K562 (cell line): ENCODE results near the gene DNAAF1. TPM values are rescaled to one million over a fixed set of nuclear protein-coding genes. Genes with fewer than 3 reads are reported as not detected.

Experiments used
- ATAC-seq: fragments of 200-7000 bp; cut with Tn5 transposase; 3 replicates; pipeline ENCODE4 v1.9.1; 2020; ENCODE audit warnings: moderate library complexity
- BruUV-seq: library from RNA; stranded (reverse); fragments of 400-500 nt; replicated peaks from 2 replicates; lab custom pipeline; 2021; lab: Mats Ljungman, UMichigan
- CTCF ChIA-PET: fragments of 300-600 bp; formaldehyde crosslinking; extraction: SDS; loops from one replicate; lab custom pipeline; 2021; ENCODE audit warnings: low intra/inter-chr PET ratio; lab: Yijun Ruan, JAX
- POLR2A ChIA-PET: fragments of 300-600, 350-650 bp; sonication (Branson Sonifier 250); formaldehyde crosslinking; extraction: SDS; loops from one replicate; lab custom pipeline; 2021; ENCODE audit warnings: antibody characterized with exemption, inconsistent platforms; lab: Yijun Ruan, JAX
- DNase-seq, 4 experiments: peaks; one replicate each; pipeline versions ENCODE4 v3.0.0 to v3.0.0-alpha.2; 2011 to 2018; ENCODE audit warnings: low spot score in 3 of 4, mixed read lengths in 3 of 4; ENCODE audit errors: extremely low read depth in 1 of 4
- FAIRE-seq: peaks from 2 replicates; lab custom pipeline; 2011; peaks lifted over from hg19 to GRCh38; lab: Jason Lieb, UNC
- H2AFZ ChIP-seq: 2 replicates; pipeline ENCODE4 v1.6.0; 2011; ENCODE audit warnings: low read depth, low read length, control low read depth, inconsistent platforms
- H3K27ac ChIP-seq: fragments of 200-600 bp; 3 replicates; pipeline ENCODE4 v1.8.0; 2011; ENCODE audit warnings: low read depth, mild to moderate bottlenecking, control low read depth, inconsistent platforms, low read length, moderate library complexity, mixed read lengths; ENCODE audit errors: extremely low read depth
- H3K27me3 ChIP-seq, 2 experiments: fragments of 300-600 bp in 1 of 2; 2 replicates in 1 of 2; 3 replicates in 1 of 2; pipeline versions ENCODE4 v1.6.0 to v1.8.0; 2011; ENCODE audit warnings: inconsistent platforms in 2 of 2, low read length in 2 of 2, mild to moderate bottlenecking in 1 of 2, mixed read lengths in 1 of 2, moderate library complexity in 1 of 2; ENCODE audit not compliant: control insufficient read depth in 2 of 2, insufficient read depth in 2 of 2
- H3K36me3 ChIP-seq: fragments of 300-600 bp; 3 replicates; pipeline ENCODE4 v1.8.0; 2011; ENCODE audit warnings: mild to moderate bottlenecking, low read length, inconsistent platforms; ENCODE audit not compliant: control insufficient read depth, insufficient read depth
- H3K4me1 ChIP-seq, 2 experiments: fragments of 200-600 bp in 1 of 2; replicated peaks in 1 of 2; 2 replicates in 1 of 2; 3 replicates in 1 of 2; pipeline versions ENCODE4 v1.5.1 to v1.8.0; 2011; ENCODE audit warnings: inconsistent platforms in 2 of 2, low read length in 2 of 2, mild to moderate bottlenecking in 1 of 2, mixed read lengths in 1 of 2, moderate library complexity in 1 of 2; ENCODE audit not compliant: control insufficient read depth in 2 of 2, insufficient read depth in 2 of 2
- H3K4me2 ChIP-seq: 2 replicates; pipeline ENCODE4 v1.6.1; 2011; ENCODE audit warnings: low read length, control low read depth, inconsistent platforms, mixed read lengths; ENCODE audit not compliant: insufficient read depth
- H3K4me3 ChIP-seq: fragments of 200-600 bp; sonication (generic), shearing (Covaris generic); 2 replicates; pipeline ENCODE4 v1.5.1; 2016; ENCODE audit warnings: control low read depth, inconsistent platforms
- H3K79me2 ChIP-seq: fragments of 200-600 bp; 3 replicates; pipeline ENCODE4 v1.8.0; 2011; ENCODE audit warnings: low read length, inconsistent platforms; ENCODE audit not compliant: control insufficient read depth, insufficient read depth
- H3K9ac ChIP-seq, 2 experiments: 2 replicates each; pipeline versions ENCODE4 v1.6.0 to v1.6.1; 2011; ENCODE audit warnings: low read depth in 2 of 2, low read length in 2 of 2, control low read depth in 1 of 2, inconsistent platforms in 1 of 2, mild to moderate bottlenecking in 1 of 2, mixed read lengths in 1 of 2; ENCODE audit not compliant: insufficient read depth in 1 of 2
- H3K9me1 ChIP-seq: one replicate; pipeline ENCODE4 v1.6.0; 2011; ENCODE audit warnings: inconsistent platforms, mild to moderate bottlenecking, low read length, moderate library complexity; ENCODE audit not compliant: control insufficient read depth, insufficient read depth
- H3K9me3 ChIP-seq: replicated peaks from 2 replicates; pipeline ENCODE4 v1.5.1; 2011; ENCODE audit warnings: low read depth, low read length, inconsistent platforms; ENCODE audit not compliant: control insufficient read depth, insufficient read depth
- H4K20me1 ChIP-seq: replicated peaks from 2 replicates; pipeline ENCODE4 v1.6.1; 2011; ENCODE audit warnings: low read length, inconsistent platforms, mixed read lengths; ENCODE audit not compliant: control insufficient read depth, insufficient read depth
- FOXA3 ChIP-seq, 2 experiments: fragments of 450-650 bp in 1 of 2; sonication (generic) in 1 of 2; formaldehyde crosslinking; IDR thresholded peaks in 1 of 2; conservative IDR thresholded peaks in 1 of 2; 2 replicates each; pipeline versions ENCODE4 v1.4.0 to v1.8.0; 2020 to 2022; ENCODE audit warnings: mild to moderate bottlenecking in 2 of 2, missing genetic modification reagents in 1 of 2
- LCOR ChIP-seq: sonication (generic); formaldehyde crosslinking; IDR thresholded peaks from 2 replicates; pipeline ENCODE4 v1.8.0; 2022; ENCODE audit warnings: mild to moderate bottlenecking, missing genetic modification reagents
- SMARCB1 ChIP-seq: IDR thresholded peaks from 2 replicates; pipeline ENCODE4 v1.6.1; 2011; ENCODE audit warnings: improper control_type of control experiment, low read depth; ENCODE audit not compliant: insufficient read length
- TAF1 ChIP-seq: IDR thresholded peaks from 2 replicates; pipeline ENCODE4 v1.6.1; 2011; ENCODE audit warnings: mild to moderate bottlenecking, low read length, moderate library complexity; ENCODE audit not compliant: insufficient read depth, control insufficient read depth, severe bottlenecking; ENCODE audit errors: extremely low read depth
- TBP ChIP-seq: optimal IDR thresholded peaks from 2 replicates; pipeline ENCODE3; 2011; ENCODE audit warnings: low read depth, low read length, improper control_type of control experiment
- ZNF143 ChIP-seq: sonication (generic); formaldehyde crosslinking; IDR thresholded peaks from 2 replicates; pipeline ENCODE4 v1.9.0; 2022; ENCODE audit warnings: mild to moderate bottlenecking, missing genetic modification reagents
- ZNF174 ChIP-seq: fragments of 250-450 bp; sonication (Bioruptor Pico); IDR thresholded peaks from 2 replicates; pipeline ENCODE4 v1.4.0; 2020; ENCODE audit warnings: mild to moderate bottlenecking
- ZNF239 ChIP-seq: fragments of 250-450 bp; sonication (Bioruptor Pico); IDR thresholded peaks from 2 replicates; pipeline ENCODE4 v1.4.0; 2020; ENCODE audit warnings: mild to moderate bottlenecking
- WGBS: fragments of 100-300 bp; shearing (Covaris generic); methylation state at CpG from one replicate; pipeline ENCODE4 v1.1.6; 2016; ENCODE audit warnings: low coverage, mixed read lengths; ENCODE audit not compliant: insufficient coverage; ENCODE audit errors: missing lambda C conversion rate; 5-methylcytosine and 5-hydroxymethylcytosine counted together
- in situ Hi-C: fragments of 300-500 bp; cut with MboI; formaldehyde crosslinking; loops from 4 replicates; pipeline ENCODE4 v1.15.0; 2018; ENCODE audit warnings: inconsistent platforms, mixed read lengths
- intact Hi-C: fragments of 100-400 bp; cut with micrococcal nuclease; formaldehyde crosslinking; loops from 2 replicates; pipeline ENCODE4 v1.14.2; 2022
- polyA plus RNA-seq, 8 experiments: library from polyadenylated mRNA; depleted of rRNA in 4 of 8; stranded (reverse) in 5 of 8; unstranded in 3 of 8; fragments of >200 nt; fragmentation: Nextera tagmentation in 2 of 8; fragmentation: Illumina TruSeq in 1 of 8; extraction: Ambion mirVana in 2 of 8; extraction: Trizol in 1 of 8; gene quantifications; 2 replicates each; pipeline versions ENCODE4 v1.2.1 to v1.2.3, GENCODE V29; 2011 to 2014; ENCODE audit warnings: inconsistent platforms in 1 of 8, missing spikeins in 1 of 8
- total RNA-seq, 7 experiments: library from RNA; depleted of rRNA in 6 of 7; stranded (reverse); fragments of >200 nt in 6 of 7; fragmentation: Illumina TruSeq in 2 of 7; extraction: Trizol in 2 of 7; gene quantifications; 2 replicates each; pipeline versions ENCODE4 v1.2.1 to v1.2.3, GENCODE V29; 2011 to 2021; ENCODE audit warnings: low replicate concordance in 1 of 7
- TF ChIP-seq, protein P1 (sequence below): fragments of 450-650 bp; IDR thresholded peaks from 2 replicates; pipeline ENCODE4 v1.6.1; 2016
- TF ChIP-seq, protein P2 (sequence below): sonication (generic); formaldehyde crosslinking; IDR thresholded peaks from 2 replicates; pipeline ENCODE4 v1.8.0; 2022; ENCODE audit warnings: mild to moderate bottlenecking, missing genetic modification reagents
- TF ChIP-seq, protein P3 (sequence below): fragments of 450-650 bp; IDR thresholded peaks from 2 replicates; pipeline ENCODE4 v1.6.1; 2014; ENCODE audit warnings: low read depth, mild to moderate bottlenecking, moderate library complexity, borderline replicate concordance
- TF ChIP-seq, protein P4 (sequence below): fragments of 250-450 bp; sonication (Bioruptor Pico); IDR thresholded peaks from 2 replicates; pipeline ENCODE4 v1.5.0; 2020; ENCODE audit warnings: mild to moderate bottlenecking, borderline replicate concordance
- TF ChIP-seq, protein P5 (sequence below): sonication (generic); formaldehyde crosslinking; IDR thresholded peaks from 2 replicates; pipeline ENCODE4 v1.8.0; 2022; ENCODE audit warnings: mild to moderate bottlenecking, low read depth, missing genetic modification reagents
- TF ChIP-seq, protein P6 (sequence below): sonication (generic); formaldehyde crosslinking; IDR thresholded peaks from 2 replicates; pipeline ENCODE4 v1.8.1; 2023; ENCODE audit warnings: mild to moderate bottlenecking, missing genetic modification reagents

DNAAF1 gene
- total and polyA plus RNA-seq, 9 of the 15 experiments (the other 6 are each of a cell fraction or from before 2014, with no cell fraction given), result 0.01 TPM; not detected in 8

DNA sequence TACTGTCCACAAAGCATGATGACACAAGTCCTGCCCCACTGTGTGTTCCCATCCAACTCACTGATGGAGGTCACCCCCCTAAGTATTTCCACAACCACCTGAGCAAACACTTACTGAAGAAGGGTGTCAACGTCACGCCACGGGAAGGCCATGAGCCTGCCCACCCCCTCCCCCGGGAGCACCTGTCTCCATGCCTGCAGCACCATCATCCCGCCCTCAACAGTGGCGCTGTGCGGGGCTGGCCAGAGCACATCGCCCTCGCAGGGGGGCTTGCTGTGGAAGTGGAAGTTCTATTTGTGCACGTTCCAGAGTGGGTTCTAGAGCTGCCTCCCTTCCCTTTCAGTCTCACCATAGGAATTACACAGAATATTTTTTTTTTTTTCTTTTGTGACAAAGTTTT lies 24.1 kb upstream of the DNAAF1 start:
- H3K9me3 ChIP-seq, result no peaks in the 10 kb centered on the region
- H3K27ac ChIP-seq, result no peak overlapping the region
- ChIA-PET POLR2A (interaction anchor here (0.7 to 10.0 kb wide), 2 partner anchors 14 to 185 kb away, joined by 3 to 145 read pairs; no protein-coding TSS in a partner anchor), CTCF (no interaction called here)
- FAIRE-seq (no peak), ATAC-seq (no peak), DNase-seq (no peak)
- H2AFZ ChIP-seq, result no peak overlapping the region
- no peaks in the 10 kb centered on the region for H3K9me1 ChIP-seq
- H3K4me3 ChIP-seq, result no peak overlapping the region
- no peak overlapping the region for H3K9ac ChIP-seq
- no peaks in the 10 kb centered on the region for H3K27me3 ChIP-seq
- peaks cover 12% of the 10 kb centered on the region for H3K79me2 ChIP-seq
- BruUV-seq, result no TSS peak
- WGBS, result 77% methylated on average over 10 of the region's 10 CpGs
- H4K20me1 ChIP-seq, result no peaks in the 10 kb centered on the region
- peaks cover 5 to 15% of the 10 kb centered on the region in 2 experiments; a peak in 3 of 5 replicates for H3K4me1 ChIP-seq
- intact Hi-C loops, result no loop called here
- H3K36me3 ChIP-seq, result peaks cover 28% of the 10 kb centered on the region; the same call in 2 of the 3 replicates
- H3K4me2 ChIP-seq, result no peak overlapping the region
- in situ Hi-C loops, result no loop called here
- TF ChIP-seq FOXA3 (CRISPR knock-in tag; conservative IDR thresholded peaks at IDR 0.05 in 1 of 2, IDR thresholded peaks at IDR 0.05 in 1 of 2) (no peak), ZNF174 (CRISPR knock-in tag) (no peak), TAF1 (no peak), ZNF239 (CRISPR knock-in tag) (no peak), TBP (no peak), LCOR (no peak), SMARCB1 (no peak), ZNF143 (CRISPR knock-in tag) (no peak)
- TF ChIP-seq, protein P1, sequence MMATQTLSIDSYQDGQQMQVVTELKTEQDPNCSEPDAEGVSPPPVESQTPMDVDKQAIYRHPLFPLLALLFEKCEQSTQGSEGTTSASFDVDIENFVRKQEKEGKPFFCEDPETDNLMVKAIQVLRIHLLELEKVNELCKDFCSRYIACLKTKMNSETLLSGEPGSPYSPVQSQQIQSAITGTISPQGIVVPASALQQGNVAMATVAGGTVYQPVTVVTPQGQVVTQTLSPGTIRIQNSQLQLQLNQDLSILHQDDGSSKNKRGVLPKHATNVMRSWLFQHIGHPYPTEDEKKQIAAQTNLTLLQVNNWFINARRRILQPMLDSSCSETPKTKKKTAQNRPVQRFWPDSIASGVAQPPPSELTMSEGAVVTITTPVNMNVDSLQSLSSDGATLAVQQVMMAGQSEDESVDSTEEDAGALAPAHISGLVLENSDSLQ, result no peak
- TF ChIP-seq, protein P2, sequence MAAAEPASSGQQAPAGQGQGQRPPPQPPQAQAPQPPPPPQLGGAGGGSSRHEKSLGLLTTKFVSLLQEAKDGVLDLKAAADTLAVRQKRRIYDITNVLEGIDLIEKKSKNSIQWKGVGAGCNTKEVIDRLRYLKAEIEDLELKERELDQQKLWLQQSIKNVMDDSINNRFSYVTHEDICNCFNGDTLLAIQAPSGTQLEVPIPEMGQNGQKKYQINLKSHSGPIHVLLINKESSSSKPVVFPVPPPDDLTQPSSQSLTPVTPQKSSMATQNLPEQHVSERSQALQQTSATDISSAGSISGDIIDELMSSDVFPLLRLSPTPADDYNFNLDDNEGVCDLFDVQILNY (CRISPR knock-in tag), result no peak
- TF ChIP-seq, protein P3, sequence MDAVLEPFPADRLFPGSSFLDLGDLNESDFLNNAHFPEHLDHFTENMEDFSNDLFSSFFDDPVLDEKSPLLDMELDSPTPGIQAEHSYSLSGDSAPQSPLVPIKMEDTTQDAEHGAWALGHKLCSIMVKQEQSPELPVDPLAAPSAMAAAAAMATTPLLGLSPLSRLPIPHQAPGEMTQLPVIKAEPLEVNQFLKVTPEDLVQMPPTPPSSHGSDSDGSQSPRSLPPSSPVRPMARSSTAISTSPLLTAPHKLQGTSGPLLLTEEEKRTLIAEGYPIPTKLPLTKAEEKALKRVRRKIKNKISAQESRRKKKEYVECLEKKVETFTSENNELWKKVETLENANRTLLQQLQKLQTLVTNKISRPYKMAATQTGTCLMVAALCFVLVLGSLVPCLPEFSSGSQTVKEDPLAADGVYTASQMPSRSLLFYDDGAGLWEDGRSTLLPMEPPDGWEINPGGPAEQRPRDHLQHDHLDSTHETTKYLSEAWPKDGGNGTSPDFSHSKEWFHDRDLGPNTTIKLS, result peak; percentile 28; the same call in 1 of the 2 replicates
- TF ChIP-seq, protein P4, sequence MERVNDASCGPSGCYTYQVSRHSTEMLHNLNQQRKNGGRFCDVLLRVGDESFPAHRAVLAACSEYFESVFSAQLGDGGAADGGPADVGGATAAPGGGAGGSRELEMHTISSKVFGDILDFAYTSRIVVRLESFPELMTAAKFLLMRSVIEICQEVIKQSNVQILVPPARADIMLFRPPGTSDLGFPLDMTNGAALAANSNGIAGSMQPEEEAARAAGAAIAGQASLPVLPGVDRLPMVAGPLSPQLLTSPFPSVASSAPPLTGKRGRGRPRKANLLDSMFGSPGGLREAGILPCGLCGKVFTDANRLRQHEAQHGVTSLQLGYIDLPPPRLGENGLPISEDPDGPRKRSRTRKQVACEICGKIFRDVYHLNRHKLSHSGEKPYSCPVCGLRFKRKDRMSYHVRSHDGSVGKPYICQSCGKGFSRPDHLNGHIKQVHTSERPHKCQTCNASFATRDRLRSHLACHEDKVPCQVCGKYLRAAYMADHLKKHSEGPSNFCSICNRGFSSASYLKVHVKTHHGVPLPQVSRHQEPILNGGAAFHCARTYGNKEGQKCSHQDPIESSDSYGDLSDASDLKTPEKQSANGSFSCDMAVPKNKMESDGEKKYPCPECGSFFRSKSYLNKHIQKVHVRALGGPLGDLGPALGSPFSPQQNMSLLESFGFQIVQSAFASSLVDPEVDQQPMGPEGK (CRISPR knock-in tag), result no peak
- TF ChIP-seq, protein P5, sequence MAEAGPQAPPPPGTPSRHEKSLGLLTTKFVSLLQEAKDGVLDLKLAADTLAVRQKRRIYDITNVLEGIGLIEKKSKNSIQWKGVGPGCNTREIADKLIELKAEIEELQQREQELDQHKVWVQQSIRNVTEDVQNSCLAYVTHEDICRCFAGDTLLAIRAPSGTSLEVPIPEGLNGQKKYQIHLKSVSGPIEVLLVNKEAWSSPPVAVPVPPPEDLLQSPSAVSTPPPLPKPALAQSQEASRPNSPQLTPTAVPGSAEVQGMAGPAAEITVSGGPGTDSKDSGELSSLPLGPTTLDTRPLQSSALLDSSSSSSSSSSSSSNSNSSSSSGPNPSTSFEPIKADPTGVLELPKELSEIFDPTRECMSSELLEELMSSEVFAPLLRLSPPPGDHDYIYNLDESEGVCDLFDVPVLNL (CRISPR knock-in tag), result no peak
- TF ChIP-seq, protein P6, sequence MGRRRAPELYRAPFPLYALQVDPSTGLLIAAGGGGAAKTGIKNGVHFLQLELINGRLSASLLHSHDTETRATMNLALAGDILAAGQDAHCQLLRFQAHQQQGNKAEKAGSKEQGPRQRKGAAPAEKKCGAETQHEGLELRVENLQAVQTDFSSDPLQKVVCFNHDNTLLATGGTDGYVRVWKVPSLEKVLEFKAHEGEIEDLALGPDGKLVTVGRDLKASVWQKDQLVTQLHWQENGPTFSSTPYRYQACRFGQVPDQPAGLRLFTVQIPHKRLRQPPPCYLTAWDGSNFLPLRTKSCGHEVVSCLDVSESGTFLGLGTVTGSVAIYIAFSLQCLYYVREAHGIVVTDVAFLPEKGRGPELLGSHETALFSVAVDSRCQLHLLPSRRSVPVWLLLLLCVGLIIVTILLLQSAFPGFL, result no peak
